Muscle layer of duodenum (tissue), 2 donors: Measurements from ENCODE around the gene CMTM4.
"Not testable (repeated sequence)": the region's sequence is repeated elsewhere in the genome, so short reads cannot be mapped to it uniquely, and the experiment has no call there.

Experiments
- H3K27ac ChIP-seq: one replicate; pipeline ENCODE4 v1.7.0; 2013; ENCODE audit warnings: mild to moderate bottlenecking, low read length
- H3K27me3 ChIP-seq: one replicate; pipeline ENCODE4 v1.7.0; 2013; ENCODE audit warnings: low read depth, mild to moderate bottlenecking, control low read depth, low read length
- H3K36me3 ChIP-seq, 2 donors: one replicate each; pipeline ENCODE4 v1.7.0; 2013; ENCODE audit warnings: low read length in 2 of 2, control low read depth in 1 of 2, mild to moderate bottlenecking in 1 of 2; ENCODE audit not compliant: insufficient read depth in 2 of 2, control insufficient read depth in 1 of 2
- H3K4me1 ChIP-seq, 2 donors: one replicate each; pipeline ENCODE4 v1.7.0; 2013; ENCODE audit warnings: low read length in 2 of 2, mild to moderate bottlenecking in 2 of 2, control low read depth in 1 of 2, moderate library complexity in 1 of 2; ENCODE audit not compliant: insufficient read depth in 2 of 2, control insufficient read depth in 1 of 2
- H3K4me3 ChIP-seq, 2 donors: one replicate each; pipeline ENCODE4 v1.7.0; 2013; ENCODE audit warnings: low read length in 2 of 2, low read depth in 1 of 2, mild to moderate bottlenecking in 1 of 2
- H3K9me3 ChIP-seq, 2 donors: one replicate each; pipeline ENCODE4 v1.7.0; 2013; ENCODE audit warnings: low read length in 2 of 2, control low read depth in 1 of 2, mild to moderate bottlenecking in 1 of 2; ENCODE audit not compliant: control insufficient read depth in 1 of 2
- donor health status: healthy.

CMTM4 gene

GRCh38 chr16:66668777-66669444 is 27.6 kb downstream of the CMTM4 start:
- Histone ChIP-seq H3K36me3 (no peaks in the 10 kb centered on the region), H3K4me3 (no peak overlapping the region), H3K27me3 (no peaks in the 10 kb centered on the region), H3K4me1 (no peaks in the 10 kb centered on the region), H3K27ac (no peak overlapping the region), H3K9me3 (no peaks in the 10 kb centered on the region)

GRCh38 chr16:66667944-66668343 is 28.6 kb downstream of the CMTM4 start:
- Histone ChIP-seq H3K36me3 (no peaks in the 10 kb centered on the region), H3K27ac (no peak overlapping the region), H3K27me3 (no peaks in the 10 kb centered on the region), H3K4me3 (no peak overlapping the region), H3K9me3 (no peaks in the 10 kb centered on the region), H3K4me1 (no peaks in the 10 kb centered on the region)

GRCh38 chr16:66662445-66663194 is 33.9 kb downstream of the CMTM4 start:
- Histone ChIP-seq H3K27ac (no peak overlapping the region), H3K36me3 (no peaks in the 10 kb centered on the region), H3K4me3 (no peak overlapping the region), H3K4me1 (peaks cover 0 to 18% of the 10 kb centered on the region in 2 donors), H3K9me3 (no peaks in the 10 kb centered on the region), H3K27me3 (no peaks in the 10 kb centered on the region)

- peaks cover 0 to 18% of the 10 kb centered on the region in 2 donors for H3K4me1 ChIP-seq
- not testable (repeated sequence) for H3K36me3 ChIP-seq, H3K27me3 ChIP-seq, H3K27ac ChIP-seq, H3K9me3 ChIP-seq, H3K4me3 ChIP-seq
Observed at GRCh38 chr16:66661671-66662346, 34.7 kb downstream of the CMTM4 start.

DNA sequence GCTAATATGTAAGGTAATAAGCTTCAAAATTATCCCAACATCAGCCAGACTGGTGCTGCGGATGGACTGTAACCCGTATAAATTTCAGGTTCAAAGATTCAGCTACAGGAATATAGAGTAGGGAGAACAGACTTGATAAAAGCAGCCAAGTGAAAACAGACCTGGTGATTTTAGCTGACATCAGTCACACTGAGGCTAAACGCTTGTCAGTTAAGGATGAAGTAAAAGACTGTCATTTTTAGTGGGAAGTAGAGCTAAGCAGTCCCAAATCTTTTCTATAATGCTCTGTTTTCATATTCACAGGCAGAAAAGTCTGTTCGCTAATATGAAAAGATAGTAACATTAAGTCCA is 35.4 kb downstream of the CMTM4 start:
- no peak overlapping the region for H3K4me3 ChIP-seq
- no peaks in the 10 kb centered on the region for H3K27me3 ChIP-seq
- H3K27ac ChIP-seq: no peak overlapping the region
- no peaks in the 10 kb centered on the region for H3K36me3 ChIP-seq
- no peaks in the 10 kb centered on the region for H3K9me3 ChIP-seq
- H3K4me1 ChIP-seq: peaks cover 0 to 18% of the 10 kb centered on the region in 2 donors

DNA sequence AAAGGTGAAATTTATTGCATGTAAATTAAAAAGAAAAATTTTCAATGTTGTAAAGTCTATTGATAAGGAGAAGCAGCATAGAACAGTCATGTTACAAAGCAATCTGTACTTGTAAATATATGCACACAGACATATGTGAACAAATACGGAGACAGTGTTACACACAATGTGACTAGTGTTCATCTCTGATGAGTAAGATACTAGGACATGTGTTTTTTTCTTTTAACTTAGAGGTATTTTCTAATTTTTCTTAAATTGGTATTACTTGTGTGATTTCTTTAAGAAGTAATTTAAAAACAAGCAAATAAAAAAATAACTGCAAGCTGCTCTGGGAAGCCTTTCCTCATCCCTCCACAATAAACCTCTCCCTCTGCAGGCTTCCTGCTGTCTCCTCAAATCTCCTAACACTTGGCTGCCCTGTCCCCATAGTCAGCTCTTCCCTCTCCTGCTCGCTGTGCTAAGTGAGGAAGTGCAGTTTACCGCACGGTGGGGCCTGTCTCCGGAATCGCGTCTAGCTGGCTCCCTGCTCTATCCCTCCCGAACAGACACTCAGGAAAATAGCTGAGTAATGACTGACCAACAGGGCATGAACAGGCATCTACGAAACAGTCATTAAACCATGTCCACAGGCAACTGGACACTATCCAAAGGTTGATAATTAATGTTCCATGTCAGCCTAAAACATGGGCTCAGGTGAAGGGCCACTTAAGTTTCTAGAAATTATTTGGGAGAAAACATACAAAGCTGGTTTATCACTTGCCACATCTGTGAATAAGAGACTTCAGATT is 35.9 kb downstream of the CMTM4 start:
- Histone ChIP-seq H3K36me3 (no peaks in the 10 kb centered on the region), H3K4me1 (peaks cover 0 to 18% of the 10 kb centered on the region in 2 donors), H3K9me3 (no peaks in the 10 kb centered on the region), H3K27me3 (no peaks in the 10 kb centered on the region), H3K27ac (no peak overlapping the region), H3K4me3 (no peak overlapping the region)

GRCh38 chr16:66658860-66659190 is 37.7 kb downstream of the CMTM4 start:
- H3K9me3 ChIP-seq: no peaks in the 10 kb centered on the region
- peaks cover 0 to 18% of the 10 kb centered on the region in 2 donors for H3K4me1 ChIP-seq
- H3K27me3 ChIP-seq: no peaks in the 10 kb centered on the region
- no peak overlapping the region for H3K27ac ChIP-seq
- H3K4me3 ChIP-seq: no peak overlapping the region
- H3K36me3 ChIP-seq: no peaks in the 10 kb centered on the region

DNA sequence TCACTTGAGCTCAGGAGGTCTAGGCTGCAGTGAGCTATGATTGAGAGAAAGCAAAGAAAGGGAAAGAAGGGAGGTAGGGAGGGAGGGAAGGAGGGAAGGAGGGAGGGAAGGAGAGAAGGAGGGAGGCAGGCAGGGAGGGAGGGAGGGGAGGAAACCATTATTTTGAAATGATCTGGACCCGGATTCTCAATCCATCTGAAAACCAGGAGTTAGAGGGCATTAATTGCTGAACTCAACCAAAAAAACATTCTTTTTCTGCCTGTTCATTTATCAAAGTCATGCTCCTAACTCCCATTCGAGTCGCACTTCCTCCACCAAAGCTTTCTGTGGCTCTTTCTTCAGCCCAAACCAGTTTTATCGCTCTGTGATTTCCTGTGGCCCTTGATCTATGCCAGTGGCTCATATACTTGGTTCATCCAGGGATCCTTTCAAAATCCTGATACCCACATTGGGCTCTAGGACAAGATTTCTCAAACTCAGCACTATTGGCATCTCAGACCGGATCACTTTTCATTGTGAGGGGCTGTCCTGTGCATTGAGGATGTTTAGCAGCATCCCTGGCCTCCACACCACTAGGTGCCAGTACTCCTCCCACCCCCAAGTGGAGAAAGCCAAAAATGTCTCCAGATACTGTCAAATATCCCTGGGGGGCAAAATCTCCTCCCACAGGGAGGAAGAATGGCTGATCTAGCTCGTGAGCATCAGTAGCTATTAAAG is 38.2 kb downstream of the CMTM4 start:
- Histone ChIP-seq H3K27me3 (no peaks in the 10 kb centered on the region), H3K4me3 (no peak overlapping the region), H3K36me3 (no peaks in the 10 kb centered on the region), H3K9me3 (no peaks in the 10 kb centered on the region), H3K27ac (no peak overlapping the region), H3K4me1 (peaks cover 0 to 18% of the 10 kb centered on the region in 2 donors)

- H3K36me3 ChIP-seq: no peaks in the 10 kb centered on the region
- H3K27ac ChIP-seq: no peak overlapping the region
- H3K4me3 ChIP-seq: no peak overlapping the region
- no peaks in the 10 kb centered on the region for H3K9me3 ChIP-seq
- no peaks in the 10 kb centered on the region for H3K27me3 ChIP-seq
- H3K4me1 ChIP-seq: peaks cover 0 to 16% of the 10 kb centered on the region in 2 donors
Observed at GRCh38 chr16:66656547-66656946, 40.0 kb downstream of the CMTM4 start.

GRCh38 chr16:66653581-66654350 is 42.8 kb downstream of the CMTM4 start:
- Histone ChIP-seq H3K27me3 (no peaks in the 10 kb centered on the region), H3K9me3 (no peaks in the 10 kb centered on the region), H3K4me1 (peaks cover 0 to 5% of the 10 kb centered on the region in 2 donors), H3K36me3 (no peaks in the 10 kb centered on the region), H3K27ac (no peak overlapping the region), H3K4me3 (no peak overlapping the region)
